HG03354 (cell line): Measurements from ENCODE around the gene ALG8.
"Not testable (repeated sequence)": the region's sequence is repeated elsewhere in the genome, so short reads cannot be mapped to it uniquely, and the experiment has no call there.

Experiments
- ATAC-seq: cut with Tn5 transposase; IDR thresholded peaks from one replicate; pipeline ENCODE4 v1.9.1; 2021; ENCODE audit warnings: mild to moderate bottlenecking; ENCODE audit not compliant: unreplicated experiment, poor library complexity, severe bottlenecking

Gene ALG8

DNA sequence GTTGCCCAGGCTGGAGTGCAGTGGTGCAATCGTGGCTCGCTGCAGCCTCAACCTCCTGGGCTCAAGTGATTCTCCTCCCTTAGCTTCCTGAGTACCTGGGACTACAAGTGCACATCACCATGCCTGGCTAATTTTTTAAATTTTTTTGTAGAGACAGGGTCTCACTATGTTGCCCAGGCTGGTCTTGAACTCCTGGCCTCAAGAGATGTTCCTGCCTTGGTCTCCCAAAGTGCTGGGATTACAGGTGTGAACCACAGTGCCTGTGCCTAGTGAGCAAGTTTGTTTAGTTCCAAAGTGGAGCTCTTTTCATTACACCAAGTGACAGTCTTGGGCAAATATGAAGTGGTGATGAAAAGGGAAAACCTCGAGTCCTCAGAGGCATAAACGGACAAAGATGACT lies 61.8 kb downstream of the ALG8 start:
- not testable (repeated sequence) for ATAC-seq

GRCh38 chr11:78076733-78077403 lies 62.6 kb downstream of the ALG8 start:
- ATAC-seq: no peak

- no peak for ATAC-seq
Measured at GRCh38 chr11:78074756-78075155, 64.7 kb downstream of the ALG8 start.

DNA sequence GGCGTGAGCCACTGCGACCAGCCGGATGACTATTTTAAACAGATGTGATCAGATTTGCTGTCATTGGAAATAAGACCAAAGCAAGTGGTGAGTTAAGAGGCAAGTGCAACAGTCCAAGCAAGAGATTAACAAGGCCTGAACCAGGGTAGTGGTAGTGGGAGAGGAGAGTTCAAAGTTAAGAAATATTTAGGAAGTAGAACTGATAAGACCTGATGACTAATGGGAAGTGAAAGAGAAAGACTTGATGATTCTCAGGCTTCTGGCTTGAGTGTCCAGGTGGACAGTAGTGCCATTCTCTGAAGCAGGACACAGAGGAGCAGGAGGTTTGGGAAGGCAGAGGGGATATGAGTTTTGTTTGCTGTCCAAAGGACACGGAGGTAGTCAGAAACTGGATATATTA lies 67.0 kb downstream of the ALG8 start:
- ATAC-seq: no peak

DNA sequence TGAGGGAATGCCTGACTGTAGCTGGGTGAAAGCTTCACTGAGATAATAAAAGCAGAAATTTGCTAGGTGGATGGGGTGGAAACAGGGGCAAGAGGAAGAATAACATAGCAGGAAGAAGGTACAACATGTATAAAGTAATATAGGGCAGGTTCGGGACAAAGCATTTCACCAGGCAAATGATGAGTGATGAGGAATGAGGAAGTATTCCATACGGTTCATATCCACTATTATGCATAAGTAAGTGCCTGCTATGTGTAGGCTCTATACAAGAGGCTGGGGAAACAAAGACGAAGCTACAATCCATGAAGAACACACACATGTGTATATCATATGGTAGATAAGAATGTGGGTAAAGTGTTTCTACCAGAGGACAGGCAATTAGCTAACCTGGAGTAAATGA lies 67.7 kb downstream of the ALG8 start:
- ATAC-seq: no peak

DNA sequence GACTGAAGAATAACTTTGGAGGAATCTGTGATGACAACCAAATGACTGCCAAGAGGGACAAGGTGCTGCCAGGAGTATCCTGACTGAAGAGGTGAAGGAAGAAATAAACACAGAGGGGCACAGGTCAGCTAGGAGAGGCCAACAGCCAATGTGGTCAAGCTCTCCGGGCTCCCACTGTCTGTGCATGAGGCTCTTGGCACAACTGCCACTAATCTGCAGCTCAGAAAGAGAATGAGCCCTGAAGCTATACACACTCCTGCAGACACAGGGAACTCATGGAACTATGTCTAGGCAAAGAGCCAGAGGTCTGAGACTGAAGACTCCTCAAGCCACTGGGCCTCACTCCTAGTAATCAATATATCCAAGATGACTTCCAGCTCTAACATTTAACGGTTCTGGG lies 68.8 kb downstream of the ALG8 start:
- ATAC-seq: no peak

- ATAC-seq: no peak
Measured at GRCh38 chr11:78069465-78069864, 70.0 kb downstream of the ALG8 start.

- no peak for ATAC-seq
Measured at GRCh38 chr11:78067704-78068103, 71.7 kb downstream of the ALG8 start.

GRCh38 chr11:78066471-78066870 lies 73.0 kb downstream of the ALG8 start:
- no peak for ATAC-seq

GRCh38 chr11:78065203-78065602 lies 74.2 kb downstream of the ALG8 start:
- ATAC-seq: no peak

DNA sequence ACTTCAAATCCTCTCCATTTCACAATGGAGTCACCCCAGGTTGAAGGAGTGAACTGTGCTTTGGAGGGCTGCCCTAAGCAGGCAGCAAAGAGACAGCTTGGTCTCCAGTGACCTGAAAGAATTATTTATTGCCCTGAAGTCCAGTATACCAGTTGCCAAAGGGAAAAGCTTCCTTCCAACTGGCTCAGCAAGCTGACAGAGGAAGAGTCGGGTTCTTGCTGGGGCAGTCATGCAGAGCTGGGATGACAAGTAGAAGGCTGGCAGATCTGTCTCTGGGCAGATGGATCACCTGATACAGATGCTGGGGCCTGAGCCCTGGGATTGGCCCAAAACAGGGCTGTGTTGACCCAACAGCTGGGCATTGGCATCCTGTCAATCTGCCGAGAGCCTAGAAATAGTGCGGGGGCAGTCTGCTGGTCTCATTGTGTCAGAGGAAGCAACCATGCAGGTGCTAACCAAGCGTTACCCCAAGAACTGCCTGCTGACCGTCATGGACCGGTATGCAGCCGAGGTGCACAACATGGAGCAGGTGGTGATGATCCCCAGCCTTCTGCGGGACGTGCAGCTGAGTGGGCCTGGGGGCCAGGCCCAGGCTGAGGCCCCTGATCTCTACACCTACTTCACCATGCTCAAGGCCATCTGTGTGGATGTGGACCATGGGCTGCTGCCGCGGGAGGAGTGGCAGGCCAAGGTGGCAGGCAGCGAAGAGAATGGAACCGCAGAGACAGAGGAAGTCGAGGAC lies 75.8 kb downstream of the ALG8 start, which contains the start of gene THRSP:
THRSP (plus strand) TSS at position 422 of the 742 bp plus-strand sequence; CDS start at position 443, 21 bp downstream.
- no peak for ATAC-seq

DNA sequence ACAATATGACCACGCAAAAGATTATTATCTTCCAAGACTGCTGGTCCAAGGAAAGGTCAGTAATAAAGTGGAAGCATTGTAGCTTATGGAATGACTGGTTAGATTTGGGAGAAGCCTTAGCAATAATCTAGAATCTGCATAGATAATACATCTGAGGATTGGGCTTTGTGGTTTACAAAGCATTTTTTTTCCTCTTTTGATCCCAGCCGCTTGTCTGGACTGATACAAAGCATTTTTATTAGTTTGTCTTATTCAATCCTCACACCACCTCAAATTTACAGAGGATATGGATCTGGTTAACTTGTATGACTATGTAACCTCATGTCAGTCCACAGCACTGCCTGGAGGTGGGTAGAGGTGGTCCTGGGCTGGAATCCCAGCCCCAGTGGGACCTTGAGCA lies 76.8 kb downstream of the ALG8 start:
- ATAC-seq: no peak

- ATAC-seq: no peak
Measured at GRCh38 chr11:78061921-78062311, 77.5 kb downstream of the ALG8 start.

- no peak for ATAC-seq
Measured at GRCh38 chr11:78061088-78061920, 78.1 kb downstream of the ALG8 start.

- ATAC-seq: no peak
Measured at GRCh38 chr11:78060533-78060932, 78.9 kb downstream of the ALG8 start.

DNA sequence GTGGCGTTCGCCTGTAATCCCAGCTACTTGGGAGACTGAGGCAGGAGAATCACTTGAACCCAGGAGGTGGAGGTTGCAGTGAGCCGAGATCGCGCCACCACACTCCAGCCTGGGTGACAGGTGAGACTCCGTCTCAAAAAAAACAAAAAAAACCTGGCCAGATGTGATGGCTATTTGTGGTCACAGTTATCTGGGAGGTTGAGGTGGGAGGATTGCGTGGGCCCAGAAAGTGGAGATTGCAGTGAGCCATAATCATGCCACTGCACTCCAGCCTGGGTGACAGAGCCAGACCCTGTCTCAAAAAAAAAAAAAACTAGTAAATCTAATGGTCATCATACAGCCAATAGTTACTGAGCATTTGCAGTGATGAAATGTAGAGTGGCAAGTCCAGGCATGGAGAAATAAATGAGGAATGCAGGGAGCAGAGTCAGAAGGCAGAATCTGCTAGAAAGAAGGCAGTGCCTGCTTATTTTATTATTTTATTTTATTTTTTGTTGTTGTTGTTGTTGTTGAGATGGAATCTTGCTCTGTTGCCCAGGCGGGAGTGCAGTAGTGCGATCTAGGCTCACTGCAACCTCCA lies 79.6 kb downstream of the ALG8 start:
- ATAC-seq: not testable (repeated sequence)

GRCh38 chr11:78057462-78058055 lies 81.9 kb downstream of the ALG8 start:
- no peak for ATAC-seq

DNA sequence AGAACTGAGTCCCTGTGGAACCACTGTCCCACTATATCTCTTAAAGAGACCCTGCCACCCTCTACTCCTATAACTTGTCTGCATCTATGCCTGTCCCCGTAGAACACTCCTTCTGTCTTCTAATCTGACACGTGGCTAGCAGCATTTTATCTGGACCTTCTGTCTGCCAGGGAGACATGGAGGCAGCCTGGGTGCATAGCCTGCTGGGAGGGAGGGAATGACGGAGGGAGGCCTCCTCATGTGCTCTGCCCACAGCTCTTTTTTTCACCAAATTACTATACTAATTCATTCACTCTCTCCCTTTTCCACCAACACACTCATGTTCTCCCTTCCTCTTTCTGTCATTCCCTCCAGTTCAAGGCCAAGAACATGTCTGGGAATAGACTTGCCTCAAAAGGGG lies 83.3 kb downstream of the ALG8 start:
- no peak for ATAC-seq

DNA sequence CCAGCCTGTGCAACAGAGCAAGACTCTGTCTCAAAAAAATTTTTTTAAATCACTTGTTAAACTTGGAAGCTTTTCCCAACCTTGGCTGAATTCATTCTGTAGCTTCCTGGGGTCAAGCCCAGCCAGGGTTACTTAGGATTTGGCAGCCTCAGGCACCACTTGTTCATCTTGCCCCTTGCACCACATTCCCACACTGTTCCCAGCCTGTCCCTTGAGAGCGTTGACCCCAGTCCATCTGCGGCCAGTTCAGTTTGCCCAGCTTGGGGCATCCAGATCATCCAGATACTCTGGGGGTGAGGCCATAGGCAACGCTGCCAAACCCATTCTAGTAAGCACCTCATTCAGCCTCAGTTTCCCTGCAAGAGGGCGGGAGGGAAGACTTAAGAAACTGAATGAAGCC lies 84.5 kb downstream of the ALG8 start:
- ATAC-seq: no peak
